ENCODE measurements around the gene OR51E1.

Gene OR51E1

GRCh38 chr11:4704054-4704789 lies 60.4 kb downstream of the OR51E1 start, which contains the start of gene MMP26:
TSS of gene MMP26 (plus strand) at chr11:4704784.
- in situ Hi-C loops (cut with HindIII; ENCODE audit: low sequenced_read_pairs): no loop called here
- no peak for DNase-seq (ENCODE audit: low read depth)
- no peak for TF ChIP-seq CTCF (IDR thresholded peaks at IDR 0.05; ENCODE audit: low read depth, low read length, missing control alignments)
- no peak within 1 kb of the TSS for H3K4me3 ChIP-seq (ENCODE audit: low read depth, low read length)

DNA sequence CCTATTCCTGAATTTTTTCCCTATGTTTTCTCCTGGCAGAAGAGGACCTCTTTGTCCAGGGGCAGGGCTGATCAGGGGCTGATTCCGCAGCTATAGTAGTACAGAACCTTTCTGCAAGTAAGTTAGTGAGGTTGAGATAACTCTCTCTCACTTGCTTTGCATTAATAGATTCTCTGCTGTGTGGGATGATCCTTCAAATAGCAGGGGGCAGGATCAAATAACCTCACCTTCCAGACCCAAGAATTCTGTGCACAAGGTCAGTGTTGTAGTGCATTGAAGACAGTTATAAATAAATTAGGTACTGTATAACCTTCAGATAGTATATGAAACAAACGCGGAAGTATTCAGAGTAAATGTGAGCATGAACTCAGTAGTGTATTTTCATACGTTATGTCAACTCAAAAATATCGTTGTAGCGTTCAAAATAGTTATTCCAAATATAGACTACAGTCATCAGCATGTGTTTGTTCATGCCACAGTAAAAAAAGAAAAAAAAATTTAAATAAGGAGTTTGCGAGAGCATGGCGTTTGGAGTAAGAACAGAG lies 61.1 kb downstream of the OR51E1 start:
- H3K4me3 ChIP-seq (ENCODE audit: low read depth, low read length): no peak overlapping the region
- no peak for TF ChIP-seq CTCF (IDR thresholded peaks at IDR 0.05; ENCODE audit: low read depth, low read length, missing control alignments)
- in situ Hi-C loops (cut with HindIII; ENCODE audit: low sequenced_read_pairs): no loop called here
- DNase-seq (ENCODE audit: low read depth): no peak
